ENCODE measurements around the gene SLC25A51.
"Not testable (repeated sequence)": the region's sequence is repeated elsewhere in the genome, so short reads cannot be mapped to it uniquely, and the experiment has no call there.

SLC25A51 gene

DNA sequence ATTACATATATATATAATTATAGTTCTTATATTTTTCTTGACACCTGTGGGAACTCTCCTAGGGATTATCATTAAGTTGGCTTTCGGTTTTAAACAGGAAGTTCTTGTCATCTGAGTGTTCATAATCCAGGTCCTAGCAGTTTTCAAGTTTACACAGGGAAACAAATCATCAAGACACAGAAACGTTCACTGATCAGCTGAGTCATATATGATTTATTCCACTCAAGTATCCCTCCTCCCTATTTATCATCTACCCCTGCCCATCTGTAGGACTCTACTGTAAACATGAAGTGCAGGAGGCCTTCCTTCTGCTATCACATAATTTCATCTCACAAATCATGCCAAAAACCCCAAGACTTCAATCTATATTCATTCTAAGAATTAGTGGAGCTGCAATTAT, 6.3 kb downstream of the SLC25A51 start:
- Histone ChIP-seq H3K27ac (ENCODE audit: low read depth, low read length) (no peak overlapping the region), H3K4me1 (ENCODE audit: control insufficient read depth in 1 of 2, insufficient read depth in 2 of 2, low read length in 2 of 2) (no peaks in the 10 kb centered on the region), H3K79me2 (ENCODE audit: control insufficient read depth, insufficient read depth, low read length, poor library complexity) (no peaks in the 10 kb centered on the region), H4K8ac (ENCODE audit: low read depth, low read length) (no peak overlapping the region), H3K36me3 (ENCODE audit: control insufficient read depth in 1 of 2, insufficient read depth in 2 of 2, low read length in 2 of 2) (peaks cover 18 to 21% of the 10 kb centered on the region in 2 experiments), H2BK5ac (ENCODE audit: low read depth, low read length, poor library complexity) (no peak overlapping the region), H3K27me3 (ENCODE audit: insufficient read depth, low read length) (no peaks in the 10 kb centered on the region), H3K14ac (ENCODE audit: low read length) (no peak overlapping the region), H3K9me3 (ENCODE audit: insufficient read depth, low read depth, low read length) (no peaks in the 10 kb centered on the region), H3K79me1 (ENCODE audit: low read length) (no peaks in the 10 kb centered on the region), H3K23ac (ENCODE audit: low read length) (no peak overlapping the region), H2BK120ac (ENCODE audit: insufficient read depth, low read length, poor library complexity) (no peak overlapping the region), H3K9ac (ENCODE audit: low read length) (no peak overlapping the region), H3K4ac (ENCODE audit: low read depth, low read length) (no peak overlapping the region), H2AK5ac (ENCODE audit: low read length) (no peak overlapping the region), H3K18ac (ENCODE audit: low read length) (no peak overlapping the region), H3K4me3 (ENCODE audit: low read depth, low read length) (no peak overlapping the region), H3K4me2 (ENCODE audit: low read length) (no peak overlapping the region), H2BK12ac (ENCODE audit: low read length) (no peak overlapping the region), H2AFZ (ENCODE audit: insufficient read depth, low read length, poor library complexity) (no peak overlapping the region), H4K12ac (ENCODE audit: low read depth, low read length) (no peak overlapping the region), H4K91ac (ENCODE audit: low read depth, low read length) (no peak overlapping the region)
- DNase-seq: no peak
- WGBS (ENCODE audit: extremely low coverage, insufficient coverage, insufficient read length): no CpG with 5 or more reads among the region's 2 CpGs

DNA sequence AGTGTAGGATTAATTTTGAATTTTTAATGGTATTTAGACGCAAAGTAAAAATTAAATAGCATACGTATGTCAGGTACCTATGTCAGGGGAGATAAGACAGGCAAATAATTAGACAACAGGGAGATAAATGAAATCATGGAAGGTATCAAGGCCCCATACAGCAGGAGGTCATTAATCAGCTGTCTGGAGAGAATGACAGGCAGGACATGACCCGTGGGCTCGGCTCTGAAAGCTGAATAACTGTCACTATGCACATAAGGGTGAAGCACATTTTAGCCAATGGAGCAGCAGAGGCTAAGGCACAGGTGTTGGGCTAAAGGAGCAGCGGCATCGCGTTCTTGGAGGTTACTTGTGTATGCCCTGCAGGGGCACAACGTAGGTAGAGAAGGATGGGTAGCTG, 11.9 kb downstream of the SLC25A51 start:
- DNase-seq: no peak
- no peak overlapping the region for H3K18ac ChIP-seq (ENCODE audit: low read length)
- no peak overlapping the region for H3K4me2 ChIP-seq (ENCODE audit: low read length)
- no peak overlapping the region for H2AK5ac ChIP-seq (ENCODE audit: low read length)
- H4K12ac ChIP-seq (ENCODE audit: low read depth, low read length): no peak overlapping the region
- H2BK12ac ChIP-seq (ENCODE audit: low read length): no peak overlapping the region
- no peak overlapping the region for H3K4me3 ChIP-seq (ENCODE audit: low read depth, low read length)
- H3K4ac ChIP-seq (ENCODE audit: low read depth, low read length): no peak overlapping the region
- no peaks in the 10 kb centered on the region for H3K9me3 ChIP-seq (ENCODE audit: insufficient read depth, low read depth, low read length)
- no peak overlapping the region for H3K27ac ChIP-seq (ENCODE audit: low read depth, low read length)
- H3K79me2 ChIP-seq (ENCODE audit: control insufficient read depth, insufficient read depth, low read length, poor library complexity): no peaks in the 10 kb centered on the region
- H4K8ac ChIP-seq (ENCODE audit: low read depth, low read length): no peak overlapping the region
- no peaks in the 10 kb centered on the region for H3K27me3 ChIP-seq (ENCODE audit: insufficient read depth, low read length)
- H3K23ac ChIP-seq (ENCODE audit: low read length): no peak overlapping the region
- H2BK120ac ChIP-seq (ENCODE audit: insufficient read depth, low read length, poor library complexity): no peak overlapping the region
- WGBS (ENCODE audit: extremely low coverage, insufficient coverage, insufficient read length): 100% methylated on average over 1 of the region's 8 CpGs
- no peak overlapping the region for H2BK5ac ChIP-seq (ENCODE audit: low read depth, low read length, poor library complexity)
- no peak overlapping the region for H3K14ac ChIP-seq (ENCODE audit: low read length)
- no peak overlapping the region for H2AFZ ChIP-seq (ENCODE audit: insufficient read depth, low read length, poor library complexity)
- no peaks in the 10 kb centered on the region for H3K79me1 ChIP-seq (ENCODE audit: low read length)
- no peak overlapping the region for H4K91ac ChIP-seq (ENCODE audit: low read depth, low read length)
- no peak overlapping the region for H3K9ac ChIP-seq (ENCODE audit: low read length)
- peaks cover 20 to 29% of the 10 kb centered on the region in 2 experiments for H3K36me3 ChIP-seq (ENCODE audit: control insufficient read depth in 1 of 2, insufficient read depth in 2 of 2, low read length in 2 of 2)
- H3K4me1 ChIP-seq (ENCODE audit: control insufficient read depth in 1 of 2, insufficient read depth in 2 of 2, low read length in 2 of 2): no peaks in the 10 kb centered on the region

DNA sequence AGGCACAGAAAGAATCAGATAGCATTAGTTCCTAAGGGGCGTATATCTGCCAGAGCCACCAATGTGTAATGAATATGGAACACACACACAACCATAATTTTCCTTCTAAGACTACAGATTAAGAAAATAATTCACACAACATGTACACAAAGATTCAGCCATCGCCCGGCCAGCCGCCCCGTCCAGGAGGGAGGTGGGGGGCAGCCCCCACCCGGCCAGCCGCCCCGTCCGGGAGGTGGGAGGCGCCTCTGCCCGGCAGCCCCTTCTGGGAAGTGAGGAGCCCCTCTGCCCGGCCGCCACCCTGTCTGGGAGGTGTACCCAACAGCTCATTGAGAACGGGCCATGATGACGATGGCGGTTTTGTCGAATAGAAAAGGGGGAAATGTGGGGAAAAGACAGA, 12.9 kb downstream of the SLC25A51 start:
- not testable (repeated sequence) for H2AK5ac ChIP-seq (ENCODE audit: low read length); H3K23ac ChIP-seq (ENCODE audit: low read length); H3K18ac ChIP-seq (ENCODE audit: low read length); H3K79me2 ChIP-seq (ENCODE audit: control insufficient read depth, insufficient read depth, low read length, poor library complexity); H3K9ac ChIP-seq (ENCODE audit: low read length); H2AFZ ChIP-seq (ENCODE audit: insufficient read depth, low read length, poor library complexity); H2BK12ac ChIP-seq (ENCODE audit: low read length); H3K79me1 ChIP-seq (ENCODE audit: low read length); H4K91ac ChIP-seq (ENCODE audit: low read depth, low read length); H3K4me1 ChIP-seq (ENCODE audit: control insufficient read depth in 1 of 2, insufficient read depth in 2 of 2, low read length in 2 of 2); H3K14ac ChIP-seq (ENCODE audit: low read length); H3K4ac ChIP-seq (ENCODE audit: low read depth, low read length); DNase-seq; H3K27ac ChIP-seq (ENCODE audit: low read depth, low read length); H4K8ac ChIP-seq (ENCODE audit: low read depth, low read length); H3K27me3 ChIP-seq (ENCODE audit: insufficient read depth, low read length); H2BK5ac ChIP-seq (ENCODE audit: low read depth, low read length, poor library complexity); H4K12ac ChIP-seq (ENCODE audit: low read depth, low read length); H3K4me2 ChIP-seq (ENCODE audit: low read length); H2BK120ac ChIP-seq (ENCODE audit: insufficient read depth, low read length, poor library complexity); H3K9me3 ChIP-seq (ENCODE audit: insufficient read depth, low read depth, low read length); H3K4me3 ChIP-seq (ENCODE audit: low read depth, low read length)
- no CpG with 5 or more reads among the region's 17 CpGs for WGBS (ENCODE audit: extremely low coverage, insufficient coverage, insufficient read length)
- H3K36me3 ChIP-seq (ENCODE audit: control insufficient read depth in 1 of 2, insufficient read depth in 2 of 2, low read length in 2 of 2): peaks cover 20 to 27% of the 10 kb centered on the region in 2 experiments

DNA sequence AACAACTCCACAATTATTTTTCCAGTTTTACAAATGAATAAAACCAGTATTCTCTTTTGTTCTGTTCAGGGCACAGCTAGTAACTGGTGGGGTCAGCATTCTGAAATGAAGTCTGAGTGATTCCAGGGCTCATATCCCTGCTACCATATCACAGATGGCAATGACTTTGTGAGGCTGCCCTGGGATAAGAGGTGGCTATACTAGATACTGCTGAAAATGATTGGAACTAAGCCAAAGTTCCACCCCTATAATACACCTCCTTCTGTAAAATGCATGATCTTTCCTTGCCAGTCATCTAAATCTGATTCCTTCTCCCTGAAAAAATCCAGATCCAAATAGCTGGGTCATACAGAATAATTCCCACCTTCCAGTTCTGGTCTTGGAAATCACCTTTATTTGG, 14.4 kb downstream of the SLC25A51 start:
- H3K79me1 ChIP-seq (ENCODE audit: low read length): no peaks in the 10 kb centered on the region
- peaks cover 15 to 19% of the 10 kb centered on the region in 2 experiments for H3K36me3 ChIP-seq (ENCODE audit: control insufficient read depth in 1 of 2, insufficient read depth in 2 of 2, low read length in 2 of 2)
- H3K27ac ChIP-seq (ENCODE audit: low read depth, low read length): no peak overlapping the region
- no peak overlapping the region for H3K18ac ChIP-seq (ENCODE audit: low read length)
- no peak overlapping the region for H2BK5ac ChIP-seq (ENCODE audit: low read depth, low read length, poor library complexity)
- no peak overlapping the region for H3K4me3 ChIP-seq (ENCODE audit: low read depth, low read length)
- H3K9ac ChIP-seq (ENCODE audit: low read length): no peak overlapping the region
- no peak overlapping the region for H3K14ac ChIP-seq (ENCODE audit: low read length)
- H2BK120ac ChIP-seq (ENCODE audit: insufficient read depth, low read length, poor library complexity): no peak overlapping the region
- H3K23ac ChIP-seq (ENCODE audit: low read length): no peak overlapping the region
- no peak overlapping the region for H2AK5ac ChIP-seq (ENCODE audit: low read length)
- no peak overlapping the region for H4K91ac ChIP-seq (ENCODE audit: low read depth, low read length)
- H3K4ac ChIP-seq (ENCODE audit: low read depth, low read length): no peak overlapping the region
- no peak overlapping the region for H2BK12ac ChIP-seq (ENCODE audit: low read length)
- H3K4me1 ChIP-seq (ENCODE audit: control insufficient read depth in 1 of 2, insufficient read depth in 2 of 2, low read length in 2 of 2): no peaks in the 10 kb centered on the region
- no peaks in the 10 kb centered on the region for H3K9me3 ChIP-seq (ENCODE audit: insufficient read depth, low read depth, low read length)
- H3K27me3 ChIP-seq (ENCODE audit: insufficient read depth, low read length): no peaks in the 10 kb centered on the region
- H2AFZ ChIP-seq (ENCODE audit: insufficient read depth, low read length, poor library complexity): no peak overlapping the region
- no peaks in the 10 kb centered on the region for H3K79me2 ChIP-seq (ENCODE audit: control insufficient read depth, insufficient read depth, low read length, poor library complexity)
- H4K8ac ChIP-seq (ENCODE audit: low read depth, low read length): no peak overlapping the region
- no peak for DNase-seq
- no peak overlapping the region for H3K4me2 ChIP-seq (ENCODE audit: low read length)
- H4K12ac ChIP-seq (ENCODE audit: low read depth, low read length): no peak overlapping the region

All from trophoblast cell (in vitro differentiated cells and primary cell).